ENCODE data around the gene ETV6. TPM values are rescaled to one million over a fixed set of nuclear protein-coding genes. Genes with fewer than 3 reads are reported as not detected.

ETV6 gene
- total and polyA plus RNA-seq, 9 of the 15 experiments (the other 6 are each of a cell fraction or from before 2014, with no cell fraction given): 0.81 to 12.7 (median 4.1) TPM

DNA sequence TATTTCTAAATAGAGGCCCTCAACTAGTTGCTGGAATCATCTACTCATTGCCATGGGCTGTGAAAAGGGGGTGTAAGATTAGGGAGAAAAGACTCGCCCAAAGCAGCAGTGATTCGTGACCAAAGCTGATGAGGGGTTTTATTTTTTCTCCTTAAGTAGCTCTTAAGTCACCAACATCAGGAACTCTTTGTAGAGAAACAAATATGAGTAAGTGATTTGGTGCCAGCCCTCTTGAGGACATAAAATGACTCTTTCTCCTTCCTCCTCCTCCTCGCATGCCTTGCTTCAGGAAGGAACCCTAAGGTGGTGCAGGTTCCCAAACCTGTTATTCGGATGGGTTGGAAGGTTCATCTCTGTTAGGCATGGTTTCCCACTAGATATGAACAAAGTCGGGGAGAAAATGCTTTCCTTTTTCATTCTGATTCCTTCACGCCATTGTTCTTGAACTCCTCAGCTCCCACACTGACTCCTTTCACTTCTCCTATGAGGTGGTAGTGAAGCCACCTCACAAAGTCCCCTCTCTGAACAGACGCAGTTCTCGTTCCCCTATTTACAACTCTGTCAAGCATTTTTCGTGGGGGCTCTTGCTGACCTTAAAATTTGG lies 113.4 kb downstream of the ETV6 start:
- Histone ChIP-seq H3K27me3 (ENCODE audit: control insufficient read depth in 2 of 2, insufficient read depth in 2 of 2, low read length in 2 of 2) (no peaks in the 10 kb centered on the region), H3K27ac (ENCODE audit: extremely low read depth, low read depth, low read length) (no peak overlapping the region), H2AFZ (ENCODE audit: low read depth, low read length) (no peak overlapping the region), H3K4me3 (no peak overlapping the region), H4K20me1 (replicated peaks; ENCODE audit: control insufficient read depth, insufficient read depth, low read length) (no peaks in the 10 kb centered on the region), H3K9me3 (replicated peaks; ENCODE audit: control insufficient read depth, insufficient read depth, low read depth, low read length) (no peaks in the 10 kb centered on the region), H3K9ac (ENCODE audit: insufficient read depth in 1 of 2, low read depth in 2 of 2, low read length in 2 of 2) (no peak overlapping the region), H3K4me1 (replicated peaks in 1 of 2; ENCODE audit: control insufficient read depth in 2 of 2, insufficient read depth in 2 of 2, low read length in 2 of 2) (peaks cover 0 to 4% of the 10 kb centered on the region in 2 experiments; a peak in 1 of 5 replicates), H3K4me2 (ENCODE audit: insufficient read depth, low read length) (no peak overlapping the region), H3K79me2 (ENCODE audit: control insufficient read depth, insufficient read depth, low read length) (no peaks in the 10 kb centered on the region), H3K9me1 (ENCODE audit: control insufficient read depth, insufficient read depth, low read length) (no peaks in the 10 kb centered on the region), H3K36me3 (ENCODE audit: control insufficient read depth, insufficient read depth, low read length) (no peaks in the 10 kb centered on the region)
- in situ Hi-C loops (cut with MboI) (no loop called here), intact Hi-C loops (cut with micrococcal nuclease) (no loop called here)
- ChIA-PET POLR2A (interaction anchor here (0.6 to 0.9 kb wide), 3 partner anchors 23 to 254 kb away, joined by 3 read pairs; no protein-coding TSS in a partner anchor), CTCF (ENCODE audit: low intra/inter-chr PET ratio) (no interaction called here)
- FAIRE-seq (no peak), DNase-seq (ENCODE audit: extremely low read depth in 1 of 4, low spot score in 3 of 4) (no peak), ATAC-seq (no peak)
- no TSS peak for BruUV-seq (replicated peaks)
- 57% methylated on average over 8 of the region's 9 CpGs for WGBS (ENCODE audit: insufficient coverage, low coverage, missing lambda C conversion rate)
- TF ChIP-seq SP2 (IDR thresholded peaks at IDR 0.05; ENCODE audit: extremely low read depth, low read depth, low read length, poor library complexity, severe bottlenecking) (no peak), SMARCE1 (IDR thresholded peaks at IDR 0.05) (no peak), SMARCA4 (IDR thresholded peaks at IDR 0.05) (no peak), ZNF354B (CRISPR knock-in tag; IDR thresholded peaks at IDR 0.05) (no peak), BRF1 (IDR thresholded peaks at IDR 0.05; ENCODE audit: borderline replicate concordance, extremely low read depth, insufficient read length) (no peak), PHF21A (IDR thresholded peaks at IDR 0.05; ENCODE audit: borderline replicate concordance, low read depth) (no peak), MAZ (CRISPR knock-in tag; conservative IDR thresholded peaks at IDR 0.05 in 1 of 2, IDR thresholded peaks at IDR 0.05 in 1 of 2) (no peak)
- TF ChIP-seq, protein P1, sequence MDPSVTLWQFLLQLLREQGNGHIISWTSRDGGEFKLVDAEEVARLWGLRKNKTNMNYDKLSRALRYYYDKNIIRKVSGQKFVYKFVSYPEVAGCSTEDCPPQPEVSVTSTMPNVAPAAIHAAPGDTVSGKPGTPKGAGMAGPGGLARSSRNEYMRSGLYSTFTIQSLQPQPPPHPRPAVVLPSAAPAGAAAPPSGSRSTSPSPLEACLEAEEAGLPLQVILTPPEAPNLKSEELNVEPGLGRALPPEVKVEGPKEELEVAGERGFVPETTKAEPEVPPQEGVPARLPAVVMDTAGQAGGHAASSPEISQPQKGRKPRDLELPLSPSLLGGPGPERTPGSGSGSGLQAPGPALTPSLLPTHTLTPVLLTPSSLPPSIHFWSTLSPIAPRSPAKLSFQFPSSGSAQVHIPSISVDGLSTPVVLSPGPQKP (CRISPR knock-in tag; IDR thresholded peaks at IDR 0.05): no peak
